ENCODE results near the gene SLC39A1. TPM values are rescaled to one million over a fixed set of nuclear protein-coding genes. Genes with fewer than 3 reads are reported as not detected.

The SLC39A1 gene
- total and polyA plus RNA-seq, 2 of the 8 experiments (the other 6 are each of a cell fraction or from before 2014, with no cell fraction given) = 238 to 337 TPM

GRCh38 chr1:154012129-154012528 lies 48.8 kb upstream of the SLC39A1 start:
- Histone ChIP-seq H3K27ac (ENCODE audit: low read depth, low read length) (no peak overlapping the region), H3K23ac (ENCODE audit: insufficient read length) (no peak overlapping the region), H3K9me3 (ENCODE audit: insufficient read depth in 2 of 2, low read depth in 1 of 2, low read length in 1 of 2) (no peaks in the 10 kb centered on the region), H3K18ac (ENCODE audit: extremely low read depth, low read length) (no peak overlapping the region), H3K79me2 (ENCODE audit: control insufficient read depth in 1 of 2, insufficient read depth in 2 of 2, low read length in 2 of 2) (no peaks in the 10 kb centered on the region), H3K4me3 (ENCODE audit: extremely low read depth in 1 of 4, insufficient read depth in 2 of 4, low read depth in 3 of 4, low read length in 4 of 4) (no peak overlapping the region), H2AFZ (ENCODE audit: low read length) (no peak overlapping the region), H3K36me3 (ENCODE audit: control insufficient read depth in 2 of 4, insufficient read depth in 4 of 4, low read length in 3 of 4) (no peaks in the 10 kb centered on the region), H3K79me1 (ENCODE audit: low read depth, low read length) (no peaks in the 10 kb centered on the region), H4K91ac (replicated peaks; ENCODE audit: insufficient read length, low read length) (no peak overlapping the region), H2AK5ac (ENCODE audit: low read depth, low read length) (no peak overlapping the region), H3K4me2 (ENCODE audit: insufficient read depth in 1 of 2, low read depth in 2 of 2, low read length in 2 of 2) (no peak overlapping the region), H2BK20ac (ENCODE audit: low read length) (no peak overlapping the region), H3K14ac (ENCODE audit: insufficient read length) (no peak overlapping the region), H2BK120ac (replicated peaks; ENCODE audit: low read depth, low read length) (no peak overlapping the region), H2BK5ac (ENCODE audit: low read depth, low read length) (no peak overlapping the region), H4K8ac (ENCODE audit: extremely low read depth, insufficient read depth, low read length) (no peak overlapping the region), H4K5ac (ENCODE audit: insufficient read length, low read depth, low read length) (no peak overlapping the region), H2BK12ac (ENCODE audit: low read depth, low read length) (no peak overlapping the region), H3K4ac (replicated peaks; ENCODE audit: insufficient read length, low read depth, low read length) (no peak overlapping the region), H3K4me1 (replicated peaks in 1 of 4; ENCODE audit: control insufficient read depth in 3 of 4, insufficient read depth in 4 of 4, low read length in 3 of 4) (no peaks in the 10 kb centered on the region), H4K20me1 (replicated peaks in 1 of 2; ENCODE audit: control insufficient read depth in 1 of 2, insufficient read depth in 2 of 2, low read length in 2 of 2) (no peaks in the 10 kb centered on the region), H3K56ac (replicated peaks; ENCODE audit: insufficient read length, low read depth, low read length) (no peak overlapping the region), H2BK15ac (ENCODE audit: low read length) (no peak overlapping the region), H3K9ac (replicated peaks in 1 of 4; ENCODE audit: extremely low read depth in 1 of 4, low read depth in 3 of 4, low read length in 3 of 4) (no peak overlapping the region), H3K27me3 (replicated peaks in 1 of 4; ENCODE audit: control insufficient read depth in 3 of 4, extremely low read depth in 1 of 4, insufficient read depth in 3 of 4, low read length in 3 of 4) (no peaks in the 10 kb centered on the region), H3K23me2 (ENCODE audit: low read depth, low read length) (no peaks in the 10 kb centered on the region)
- no peak for FAIRE-seq
- CTCF ChIA-PET (ENCODE audit: partially characterized antibody) = interaction anchor here (0.7 kb wide), 1 partner anchor 178 kb away, joined by 3 read pairs; no protein-coding TSS in a partner anchor
- DNase-seq (ENCODE audit: low read depth in 1 of 2, low spot score in 2 of 2) = no peak
- POLR2A ChIA-PET (ENCODE audit: partially characterized antibody) = interaction anchor here (0.8 to 1.9 kb wide), 2 partner anchors 13 to 21 kb away, joined by 3 to 13 read pairs; partner anchors contain the start of gene RPS27
- WGBS, 2 experiments (ENCODE audit: extremely low coverage in 1 of 2, insufficient coverage in 1 of 2, insufficient read length in 1 of 2, insufficient replicate concordance in 2 of 2, low coverage in 1 of 2, low lambda C conversion rate in 2 of 2, missing lambda C conversion rate in 1 of 2) = 78% methylated on average over 1 of the region's 1 CpG; no CpG with 5 or more reads in 1 of the 2 experiments
- TF ChIP-seq SUZ12 (IDR thresholded peaks at IDR 0.05; ENCODE audit: low read length) (no peak), JUND (IDR thresholded peaks at IDR 0.05; ENCODE audit: low read length) (no peak), RXRA (IDR thresholded peaks at IDR 0.05; ENCODE audit: insufficient read depth, low read depth, low read length) (no peak), E2F6 (IDR thresholded peaks at IDR 0.05) (no peak), HDAC6 (IDR thresholded peaks at IDR 0.05; ENCODE audit: low read depth, low read length) (no peak), NANOG (IDR thresholded peaks at IDR 0.05; ENCODE audit: insufficient read depth, low read depth, low read length, poor library complexity, severe bottlenecking) (no peak), RAD21 (IDR thresholded peaks at IDR 0.05 in 1 of 2, conservative IDR thresholded peaks at IDR 0.05 in 1 of 2; ENCODE audit: low read depth in 2 of 2, low read length in 2 of 2) (no peak), CTBP2 (IDR thresholded peaks at IDR 0.05; ENCODE audit: borderline replicate concordance, insufficient read depth, insufficient read length, low read length) (no peak), JUN (IDR thresholded peaks at IDR 0.05; ENCODE audit: low read depth, low read length) (no peak), SIN3A (conservative IDR thresholded peaks at IDR 0.05 in 1 of 2, IDR thresholded peaks at IDR 0.05 in 1 of 2; ENCODE audit: low read depth in 1 of 2, low read length in 2 of 2) (no peak), SIX5 (IDR thresholded peaks at IDR 0.05; ENCODE audit: low read depth, low read length) (no peak), POU5F1 (IDR thresholded peaks at IDR 0.05; ENCODE audit: low read depth, low read length) (no peak)
